Keratinocyte (primary cell): Measurements from ENCODE around the gene BCAS1.

Source experiments
- CTCF ChIP-seq, 3 experiments: IDR thresholded peaks in 1 of 3; conservative IDR thresholded peaks in 1 of 3; optimal IDR thresholded peaks in 1 of 3; 2 replicates in 2 of 3; 3 replicates in 1 of 3; pipeline versions ENCODE3 to v1.5.1; 2011; ENCODE audit warnings: low read length in 3 of 3, mild to moderate bottlenecking in 3 of 3, moderate library complexity in 2 of 3, control low read depth in 1 of 3, inconsistent platforms in 1 of 3; ENCODE audit not compliant: insufficient read depth in 2 of 3; ENCODE audit errors: extremely low read depth in 1 of 3
- EZH2 ChIP-seq: IDR thresholded peaks from one replicate; pipeline ENCODE4 v1.6.1; 2012; ENCODE audit warnings: inconsistent platforms, mild to moderate bottlenecking, low read length, moderate library complexity

- TF ChIP-seq CTCF (optimal IDR thresholded peaks at IDR 0.05 in 1 of 3, IDR thresholded peaks at IDR 0.05 in 1 of 3, conservative IDR thresholded peaks at IDR 0.05 in 1 of 3; ENCODE audit: extremely low read depth in 1 of 3, insufficient read depth in 2 of 3, low read length in 3 of 3) (no peak), EZH2 (no peak)
These were observed 6.8 kb downstream of the BCAS1 start for GRCh38 chr20:54063580-54063979.
